ENCODE data around the gene COTL1.
A peak's percentile ranks its signal among the peaks of the same experiment; 100 is the strongest.
"Not testable (repeated sequence)": the region's sequence is repeated elsewhere in the genome, so short reads cannot be mapped to it uniquely, and the experiment has no call there.

Gene COTL1

GRCh38 chr16:84643674-84644073 is 25.8 kb upstream of the COTL1 start:
- DNase-seq (ENCODE audit: insufficient read length, low spot score) (no peak), FAIRE-seq (no peak)

DNA sequence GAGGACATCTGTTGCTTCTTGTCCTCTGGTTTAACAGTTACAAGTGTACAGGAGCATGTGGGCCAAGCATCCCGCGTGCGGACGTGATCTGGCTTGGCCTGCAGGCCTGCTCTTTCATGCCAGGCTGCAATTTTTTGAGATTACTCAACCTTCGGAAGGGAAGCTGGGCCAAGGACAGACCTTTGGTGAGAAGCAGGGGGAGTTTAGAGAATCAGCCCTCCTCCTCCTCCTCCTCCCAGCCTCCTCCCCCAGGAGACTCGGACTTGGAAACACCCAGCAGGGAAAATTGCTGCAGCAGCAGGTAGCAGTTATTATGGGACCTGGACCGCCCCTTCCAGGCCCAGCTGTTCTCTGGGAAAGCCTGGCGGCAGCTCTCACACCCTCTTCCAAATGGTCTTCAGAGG is 25.3 kb upstream of the COTL1 start:
- FAIRE-seq (peak; percentile 75), DNase-seq (ENCODE audit: insufficient read length, low spot score) (peak; percentile 88)

DNA sequence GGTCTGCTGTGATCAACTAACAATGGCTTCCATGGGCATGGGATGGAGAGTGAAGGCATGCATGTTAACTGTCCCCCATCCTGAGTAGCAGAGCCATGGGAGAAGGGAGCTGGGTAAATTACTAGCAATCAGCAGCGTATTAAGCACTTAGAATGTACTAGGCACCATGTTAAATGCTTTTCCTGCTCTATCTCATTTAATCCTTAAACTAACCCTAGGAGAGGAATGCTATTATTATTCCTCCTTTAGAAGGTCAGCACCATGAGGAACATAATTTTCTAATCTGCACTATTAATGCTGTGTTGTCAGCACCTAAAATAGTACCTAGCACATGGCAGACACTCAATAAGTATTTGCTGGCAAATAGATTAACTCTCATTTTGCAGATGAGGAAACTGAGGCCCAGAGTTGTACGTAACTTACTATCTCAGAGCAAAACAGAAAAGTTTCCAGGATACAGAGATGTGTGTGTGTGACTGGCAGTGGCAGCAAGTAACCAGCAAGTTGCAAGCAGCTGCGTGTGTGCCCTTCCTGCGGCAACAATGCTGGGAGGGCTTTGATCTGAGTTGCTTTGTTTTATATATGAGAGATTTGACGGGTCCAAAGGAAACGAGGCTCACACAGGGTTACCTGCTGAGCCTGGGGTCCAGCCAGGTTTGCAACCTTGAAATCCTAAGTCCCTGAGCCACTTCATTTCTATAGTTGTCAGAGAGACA is 23.9 kb upstream of the COTL1 start:
- DNase-seq (ENCODE audit: insufficient read length, low spot score) (no peak), FAIRE-seq (no peak)

GRCh38 chr16:84640145-84640544 is 22.3 kb upstream of the COTL1 start:
- FAIRE-seq (no peak), DNase-seq (ENCODE audit: insufficient read length, low spot score) (no peak)

DNA sequence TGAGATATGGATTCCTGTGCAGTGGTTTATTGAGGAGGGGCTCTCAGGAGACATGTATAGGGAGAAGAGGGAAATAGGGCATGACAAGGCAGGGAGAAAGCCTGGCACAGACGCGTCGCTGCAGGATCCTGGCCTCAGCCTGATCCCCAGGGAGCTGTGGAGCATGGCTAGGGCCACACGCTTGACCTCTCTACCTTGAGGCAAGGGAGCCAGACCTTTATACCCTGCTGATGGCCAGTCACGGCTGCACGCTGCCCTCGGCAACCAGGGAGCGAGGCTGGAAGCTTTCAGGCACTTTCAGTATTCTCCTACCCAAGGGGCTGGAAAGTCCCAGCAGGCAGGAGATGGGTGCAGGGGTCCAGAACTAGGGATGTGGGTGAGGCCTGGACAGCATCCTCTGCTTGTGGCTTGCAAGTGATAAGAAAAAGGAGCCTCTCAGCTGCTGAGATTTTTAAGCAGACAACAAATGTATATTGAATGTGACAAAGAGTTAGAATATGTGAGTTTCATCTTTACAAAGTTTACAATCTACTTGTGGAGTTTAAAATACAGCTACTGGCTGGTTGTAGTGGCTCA is 20.4 kb upstream of the COTL1 start:
- FAIRE-seq (no peak), DNase-seq (ENCODE audit: insufficient read length, low spot score) (no peak)

DNA sequence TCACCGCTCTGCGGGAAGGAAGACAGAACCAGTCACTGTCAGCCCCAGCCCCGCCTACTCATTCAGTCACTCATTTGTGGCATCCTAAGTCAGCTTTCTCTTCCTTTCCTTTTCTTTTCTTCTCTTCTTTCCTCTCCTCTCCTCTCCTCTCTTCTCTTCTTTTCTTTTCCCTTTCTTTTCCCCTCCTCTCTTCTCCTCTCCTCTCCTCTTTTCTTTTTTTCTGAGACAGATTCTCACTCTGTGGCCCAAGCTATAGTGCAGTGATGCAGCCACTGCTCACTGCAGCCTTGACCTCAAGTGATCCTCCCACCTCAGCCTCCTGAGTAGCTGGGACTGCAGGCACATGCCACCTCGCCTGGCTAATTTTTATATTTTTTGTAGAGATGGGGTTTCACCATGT is 19.8 kb upstream of the COTL1 start:
- no peak for FAIRE-seq
- DNase-seq (ENCODE audit: insufficient read length, low spot score): no peak

GRCh38 chr16:84635702-84636101 is 17.8 kb upstream of the COTL1 start:
- DNase-seq (ENCODE audit: insufficient read length, low spot score): no peak
- FAIRE-seq: no peak

DNA sequence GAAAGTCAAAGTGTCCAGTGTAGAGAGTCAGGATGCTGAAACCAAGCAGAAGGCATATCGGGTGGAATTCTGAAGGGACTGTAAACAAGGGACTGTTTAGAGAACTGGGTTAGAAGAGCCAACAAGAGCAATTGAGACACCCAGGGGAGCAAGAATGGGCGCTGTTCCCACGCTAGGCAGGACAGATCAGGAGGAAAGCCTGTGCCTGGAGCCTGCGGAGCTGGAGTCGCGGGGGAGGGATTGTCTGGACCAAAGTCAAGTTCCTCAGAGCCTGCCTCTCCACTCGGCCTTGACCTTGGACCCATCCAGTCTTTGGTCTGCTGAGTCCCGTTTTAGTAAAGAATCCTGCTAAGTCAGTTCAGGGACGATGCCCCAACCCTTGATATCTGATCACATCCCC is 15.7 kb upstream of the COTL1 start:
- DNase-seq (ENCODE audit: insufficient read length, low spot score) (no peak), FAIRE-seq (no peak)

- not testable (repeated sequence) for DNase-seq (ENCODE audit: insufficient read length, low spot score); FAIRE-seq
Measured at GRCh38 chr16:84632862-84633261, 15.0 kb upstream of the COTL1 start.

- FAIRE-seq (no peak), DNase-seq (ENCODE audit: insufficient read length, low spot score) (no peak)
Measured at GRCh38 chr16:84631886-84632285, 14.0 kb upstream of the COTL1 start.

GRCh38 chr16:84631153-84631466 is 13.2 kb upstream of the COTL1 start:
- DNase-seq (ENCODE audit: insufficient read length, low spot score) (no peak), FAIRE-seq (no peak)

- FAIRE-seq (no peak), DNase-seq (ENCODE audit: insufficient read length, low spot score) (no peak)
Measured at GRCh38 chr16:84630446-84631152, 12.7 kb upstream of the COTL1 start.

- FAIRE-seq (no peak), DNase-seq (ENCODE audit: insufficient read length, low spot score) (no peak)
Measured at GRCh38 chr16:84630009-84630408, 12.1 kb upstream of the COTL1 start.

- no peak for DNase-seq (ENCODE audit: insufficient read length, low spot score)
- FAIRE-seq: no peak
Measured at GRCh38 chr16:84629580-84629979, 11.7 kb upstream of the COTL1 start.

GRCh38 chr16:84628226-84628731 is 10.4 kb upstream of the COTL1 start:
- DNase-seq (ENCODE audit: insufficient read length, low spot score) (no peak), FAIRE-seq (no peak)

GRCh38 chr16:84625556-84625955 is 7.7 kb upstream of the COTL1 start:
- FAIRE-seq: no peak
- DNase-seq (ENCODE audit: insufficient read length, low spot score): no peak

- FAIRE-seq; DNase-seq (ENCODE audit: insufficient read length, low spot score): not testable (repeated sequence)
Measured at GRCh38 chr16:84620913-84621312, 3.0 kb upstream of the COTL1 start.

DNA sequence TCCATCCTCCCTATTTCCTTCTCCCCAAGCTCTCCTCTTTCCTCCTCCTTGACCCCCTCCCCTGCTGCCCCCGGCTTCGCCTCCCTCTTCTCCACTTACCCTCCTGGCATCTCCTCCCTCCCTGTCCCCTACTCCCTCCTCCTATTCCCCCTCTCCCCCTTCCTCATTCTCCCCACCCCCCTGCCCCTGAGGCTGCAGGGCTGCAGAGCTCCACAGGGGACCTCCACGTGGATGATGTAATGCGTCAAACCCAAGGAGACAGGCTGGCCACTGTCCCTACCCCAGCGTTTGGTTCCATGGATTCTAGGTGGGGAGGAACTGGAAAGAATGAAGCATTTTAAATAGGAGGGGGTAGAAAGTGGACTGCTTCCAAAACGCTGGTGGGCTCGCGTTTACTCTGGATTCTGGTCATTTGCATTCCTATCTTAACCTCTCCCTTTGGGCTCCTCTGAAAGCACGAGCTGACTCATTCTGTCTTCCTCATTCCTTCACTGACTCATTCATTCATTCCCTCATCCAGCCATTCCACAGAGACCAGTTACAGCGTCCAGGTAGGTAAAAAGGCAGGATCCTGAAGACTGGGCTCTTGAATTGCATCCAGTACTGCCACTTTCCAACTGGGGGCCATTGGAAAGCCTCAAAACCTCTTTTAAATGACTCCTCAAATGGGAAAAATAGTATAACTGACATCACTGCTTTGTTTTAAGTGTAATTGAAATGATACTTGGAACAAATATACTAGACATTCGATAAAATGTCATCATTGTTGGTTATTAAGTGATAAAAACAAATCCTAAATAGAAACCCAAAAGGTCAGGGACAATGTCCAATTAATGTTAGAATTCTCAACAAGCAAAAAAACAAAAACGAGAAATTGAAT is 943 bp upstream of the COTL1 start:
- FAIRE-seq (peak; percentile 28), DNase-seq (ENCODE audit: insufficient read length, low spot score) (peak; percentile 76)

DNA sequence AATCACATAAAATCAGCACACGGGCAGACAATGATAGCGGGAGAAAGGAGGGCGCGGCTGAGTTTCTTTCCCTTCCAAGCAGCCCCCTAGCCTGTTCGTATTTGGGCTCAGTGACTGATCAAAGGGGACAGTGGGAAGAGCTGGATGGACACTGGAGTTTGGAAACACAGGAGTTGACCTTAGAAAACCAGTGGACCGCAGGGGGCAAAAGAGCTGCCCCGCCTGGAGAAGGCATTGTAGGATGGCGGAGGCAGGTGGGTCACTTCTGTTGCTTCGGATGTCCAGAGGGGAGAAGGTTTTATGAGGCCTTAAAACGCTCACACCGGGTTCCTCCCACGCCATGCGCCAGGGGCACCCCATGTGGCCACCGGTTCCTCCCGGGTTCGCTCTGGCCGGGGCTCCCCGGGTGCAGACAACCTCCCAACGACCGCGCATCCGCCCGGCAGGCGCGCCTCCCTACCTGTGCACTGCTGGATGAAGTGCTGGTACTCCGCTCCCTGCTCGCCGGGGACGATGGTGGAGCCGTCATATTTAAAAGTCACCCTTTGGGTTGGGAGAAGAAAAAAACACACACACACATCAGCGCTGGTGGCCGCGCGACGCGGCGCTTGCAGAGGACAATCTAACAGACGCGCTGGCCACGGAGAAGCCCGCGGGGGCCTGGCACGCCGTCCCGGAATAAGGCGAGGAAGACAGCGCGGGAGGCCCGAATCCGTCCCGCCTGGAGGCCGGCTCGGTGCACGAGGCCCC is 662 bp downstream of the COTL1 start:
- FAIRE-seq: no peak
- DNase-seq (ENCODE audit: insufficient read length, low spot score): no peak

DNA sequence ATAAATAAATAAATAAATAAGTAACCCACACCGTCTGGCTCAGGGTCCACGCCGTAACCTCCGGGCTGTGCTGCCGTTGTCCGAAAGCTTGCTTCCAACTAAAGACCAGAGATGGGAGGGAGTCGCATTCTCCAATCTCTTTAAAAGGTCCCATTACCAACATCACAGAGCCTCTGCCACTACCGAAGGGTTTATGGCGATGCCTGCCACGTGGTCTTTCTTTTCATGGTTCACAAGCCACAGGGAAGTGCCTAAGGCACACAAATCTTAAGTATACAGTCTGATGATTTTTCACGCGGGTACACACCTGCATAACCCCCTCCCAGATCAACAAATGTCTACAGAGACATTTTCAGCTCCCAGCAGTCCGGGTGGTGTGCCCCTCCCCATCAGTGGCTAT is 1.4 kb downstream of the COTL1 start:
- FAIRE-seq (no peak), DNase-seq (ENCODE audit: insufficient read length, low spot score) (no peak)

Data from HTR-8/SVneo (cell line).